A673 (cell line): Measurements from ENCODE around the gene GABRP.

Experiments used
- CTCF ChIP-seq: fragments of 300-800, 200-600 bp; sonication (generic); conservative IDR thresholded peaks from 2 replicates; pipeline ENCODE4 v1.5.1; 2017; ENCODE audit warnings: low read depth, mild to moderate bottlenecking, antibody characterized with exemption, low read length, moderate library complexity, mixed read lengths
- EZH2 ChIP-seq: fragments of 200-600 bp; sonication (generic); IDR thresholded peaks from 2 replicates; pipeline ENCODE4 v1.6.1; 2017; ENCODE audit warnings: borderline replicate concordance, low read depth, mild to moderate bottlenecking, mixed read lengths, antibody characterized with exemption, low read length; ENCODE audit not compliant: poor library complexity, severe bottlenecking

- no peak for TF ChIP-seq CTCF
- TF ChIP-seq EZH2, result no peak
Observed at GRCh38 chr5:170755679-170756456, 27.7 kb upstream of the GABRP start.
